Measurements from ENCODE around the gene HYDIN.

HYDIN gene

GRCh38 chr16:71230122-71230845 lies at the start of gene HYDIN:
TSS of gene HYDIN (minus strand) at chr16:71230722. CDS start at chr16:71186895, 43,827 bp downstream.
- peak; percentile 1 to 19 for DNase-seq (ENCODE audit: low read depth in 2 of 2)

DNA sequence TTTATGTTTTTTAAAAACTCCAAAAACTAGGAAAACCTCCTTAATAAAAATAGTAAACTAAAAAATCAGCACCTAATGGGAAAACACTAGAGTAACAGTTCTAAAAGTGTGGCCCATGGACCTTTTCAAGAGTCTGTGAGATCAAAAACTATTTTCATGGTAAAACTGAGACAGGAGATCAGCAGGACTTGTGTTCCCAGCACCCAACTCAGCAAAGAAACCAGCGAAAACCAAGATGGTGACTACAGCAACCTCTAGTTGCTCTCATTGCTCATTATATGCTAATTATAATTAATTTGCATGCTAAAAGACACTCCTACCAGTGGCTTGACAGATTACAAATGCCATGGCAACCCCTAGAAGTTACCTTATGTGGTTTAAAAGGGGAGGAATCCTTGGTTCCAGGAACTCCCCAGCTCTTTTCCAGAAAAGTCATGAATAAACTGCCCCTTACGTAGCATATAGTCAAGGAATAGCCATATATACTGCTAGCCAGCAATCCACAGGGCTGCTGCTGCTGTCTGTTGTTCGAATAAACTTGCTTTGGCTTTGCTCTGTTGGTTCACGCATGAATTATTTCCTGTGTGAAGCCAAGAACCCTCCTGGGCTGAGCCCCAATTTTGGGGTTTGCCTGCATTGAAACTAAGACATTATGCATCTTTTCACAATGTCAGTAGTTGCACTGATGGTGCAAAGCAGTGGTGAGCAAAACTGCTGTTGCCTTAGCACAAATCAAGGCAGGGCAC lies 46.2 kb upstream of the HYDIN start:
- DNase-seq (ENCODE audit: low read depth in 2 of 2) = no peak

DNA sequence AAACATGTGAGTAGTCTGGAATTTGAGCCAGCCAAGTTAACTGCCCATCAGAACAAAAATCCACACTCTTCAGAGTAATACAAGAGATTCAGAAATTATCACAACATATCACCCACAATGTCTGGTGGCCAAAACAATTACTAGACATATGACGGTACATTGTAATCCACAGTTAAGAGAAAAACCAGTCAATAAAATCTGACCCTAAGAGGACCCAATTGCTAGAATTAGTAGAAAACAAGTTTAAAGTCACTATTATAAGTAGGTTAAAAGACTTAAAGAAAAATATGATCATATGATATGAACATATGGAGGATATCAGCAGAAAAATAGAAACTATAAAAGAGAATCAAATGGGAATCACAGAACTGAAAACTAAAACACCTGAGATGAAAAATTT lies 42.9 kb upstream of the HYDIN start:
- DNase-seq (ENCODE audit: low read depth in 2 of 2) = no peak

GRCh38 chr16:71264299-71264698 lies 33.8 kb upstream of the HYDIN start:
- no peak for DNase-seq (ENCODE audit: low read depth in 2 of 2)

DNA sequence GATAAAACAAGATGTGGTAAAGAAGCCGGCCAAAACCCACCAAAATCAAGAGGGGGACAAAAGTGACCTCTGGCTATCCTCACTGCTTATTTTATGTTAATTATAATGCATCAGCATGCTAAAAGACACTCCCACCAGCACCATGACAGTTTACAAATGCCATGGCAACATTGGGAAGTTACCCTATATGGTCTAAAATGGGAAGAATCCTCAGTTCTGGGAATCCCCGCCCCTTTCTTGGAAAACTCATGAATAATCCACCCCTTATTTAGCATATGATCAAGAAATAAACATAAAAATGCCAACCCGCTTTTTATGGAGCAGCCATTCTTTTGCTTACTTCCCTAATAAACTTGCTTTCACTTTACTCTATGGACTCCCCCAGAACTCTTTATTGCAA lies 33.1 kb upstream of the HYDIN start:
- DNase-seq (ENCODE audit: low read depth in 2 of 2) = no peak

DNA sequence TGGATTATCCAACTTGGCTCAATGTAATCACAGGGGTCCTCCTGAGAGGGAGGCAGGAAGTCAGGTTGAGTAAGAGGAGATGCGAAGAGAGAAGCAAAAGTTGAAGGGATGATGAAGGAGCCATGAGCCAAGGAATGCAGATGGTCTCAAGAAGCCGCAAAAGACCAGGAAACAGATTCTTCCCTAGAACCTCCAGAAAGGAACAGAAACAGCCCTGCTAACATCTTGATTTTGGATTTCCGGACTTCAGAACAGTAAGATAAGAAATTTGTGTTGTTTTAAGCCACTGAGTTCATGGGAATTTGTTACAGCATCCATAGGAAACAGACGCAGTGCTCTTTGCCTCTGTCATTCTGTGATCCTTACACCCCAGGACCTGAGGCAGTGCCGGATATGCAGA lies 31.9 kb upstream of the HYDIN start:
- no peak for DNase-seq (ENCODE audit: low read depth in 2 of 2)

DNA sequence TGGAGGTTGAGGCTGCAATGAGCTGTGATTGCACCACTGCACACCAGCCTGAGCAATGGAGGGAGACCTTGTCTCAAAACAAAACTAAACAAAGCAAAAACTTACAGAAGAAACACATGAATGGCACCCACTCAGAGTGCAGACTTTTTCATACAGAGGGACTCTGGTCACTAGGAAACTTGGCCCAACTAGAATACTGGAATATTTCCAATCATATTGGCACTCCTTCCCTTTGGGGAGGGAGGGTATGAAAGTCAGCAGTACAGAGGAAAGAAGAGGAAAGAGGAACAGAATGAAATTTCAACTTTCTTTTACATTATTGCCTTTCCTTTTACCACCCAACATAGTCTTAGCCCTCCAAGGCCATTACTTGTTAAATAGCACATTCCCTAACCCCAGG lies 30.5 kb upstream of the HYDIN start:
- no peak for DNase-seq (ENCODE audit: low read depth in 2 of 2)

- DNase-seq (ENCODE audit: low read depth in 2 of 2) = no peak
Observed at GRCh38 chr16:71259086-71259485, 28.6 kb upstream of the HYDIN start.

- no peak for DNase-seq (ENCODE audit: low read depth in 2 of 2)
Observed at GRCh38 chr16:71258372-71258771, 27.9 kb upstream of the HYDIN start.

GRCh38 chr16:71257768-71258167 lies 27.2 kb upstream of the HYDIN start:
- no peak for DNase-seq (ENCODE audit: low read depth in 2 of 2)

DNA sequence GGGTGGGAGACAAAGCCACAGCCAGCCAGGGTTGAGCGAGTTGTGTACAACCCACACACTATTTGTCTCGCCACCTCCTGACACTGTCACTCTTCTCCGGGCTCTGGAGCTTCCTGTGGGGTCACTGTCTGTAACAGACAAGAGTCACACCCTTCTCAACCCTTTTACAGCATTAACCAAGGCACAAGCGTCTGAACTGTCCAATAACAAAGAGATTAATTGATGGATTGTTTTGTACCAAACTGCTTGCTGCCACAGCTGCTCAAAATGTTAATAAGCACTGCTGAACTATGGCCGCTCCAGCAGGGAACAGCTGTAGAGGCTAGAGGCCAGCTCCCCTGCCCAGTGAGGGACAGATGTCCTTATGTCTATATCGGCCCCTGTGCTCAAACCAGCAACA lies 25.2 kb upstream of the HYDIN start:
- DNase-seq (ENCODE audit: low read depth in 2 of 2) = no peak

DNA sequence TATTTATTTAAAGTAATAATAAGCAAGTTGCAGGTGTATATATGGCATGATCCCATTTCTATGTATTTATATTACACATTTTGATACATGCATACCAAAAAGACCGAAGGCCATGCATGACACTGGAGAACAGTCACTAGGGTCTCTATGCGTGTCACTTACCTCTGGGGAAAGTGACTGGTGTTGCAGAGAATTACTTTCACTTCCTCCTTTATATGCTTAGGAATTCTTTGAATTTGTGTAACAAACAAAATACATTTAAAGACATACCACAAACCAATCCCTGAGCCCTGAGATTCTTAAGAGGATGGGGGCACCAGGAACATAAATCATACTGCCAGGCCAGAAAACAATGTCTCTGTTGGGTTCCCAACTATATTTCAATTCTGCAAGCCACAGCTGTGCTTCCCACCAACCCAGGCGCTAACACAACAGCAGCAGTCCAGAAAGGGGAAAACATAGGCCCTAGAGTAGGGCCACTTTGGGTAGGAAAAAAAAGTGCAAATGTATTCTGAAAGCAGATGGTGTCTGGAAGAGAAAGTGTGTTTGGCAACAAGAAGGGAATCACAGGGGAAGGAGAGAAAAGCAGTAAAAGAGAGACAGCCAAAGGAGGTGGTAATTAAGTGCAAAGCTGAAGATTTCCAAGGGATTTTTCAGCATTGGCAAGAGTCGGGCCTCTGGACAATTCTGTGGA lies 24.5 kb upstream of the HYDIN start:
- no peak for DNase-seq (ENCODE audit: low read depth in 2 of 2)

GRCh38 chr16:71250461-71251235 lies 20.1 kb upstream of the HYDIN start:
- no peak for DNase-seq (ENCODE audit: low read depth in 2 of 2)

DNA sequence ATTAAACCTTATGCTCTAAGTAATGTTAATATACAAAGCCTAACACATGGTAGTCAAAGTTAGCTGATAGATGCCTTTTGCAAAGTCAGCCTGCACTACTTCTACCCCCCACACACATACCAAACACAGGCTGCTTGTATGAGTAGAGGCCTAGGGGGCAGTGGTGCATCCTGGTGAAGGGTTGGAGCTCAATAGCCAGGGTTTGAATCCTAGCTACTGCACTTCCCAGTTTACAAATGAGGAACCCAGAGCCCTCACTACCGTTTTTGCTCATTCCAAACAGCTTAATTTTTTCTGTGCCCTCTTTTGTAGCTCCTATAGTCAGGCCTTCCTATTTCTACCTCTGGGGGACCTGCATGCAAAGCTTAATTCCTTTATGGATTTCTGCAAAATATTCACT lies 18.9 kb upstream of the HYDIN start:
- no peak for DNase-seq (ENCODE audit: low read depth in 2 of 2)

- no peak for DNase-seq (ENCODE audit: low read depth in 2 of 2)
Observed at GRCh38 chr16:71247478-71247877, 17.0 kb upstream of the HYDIN start.

DNA sequence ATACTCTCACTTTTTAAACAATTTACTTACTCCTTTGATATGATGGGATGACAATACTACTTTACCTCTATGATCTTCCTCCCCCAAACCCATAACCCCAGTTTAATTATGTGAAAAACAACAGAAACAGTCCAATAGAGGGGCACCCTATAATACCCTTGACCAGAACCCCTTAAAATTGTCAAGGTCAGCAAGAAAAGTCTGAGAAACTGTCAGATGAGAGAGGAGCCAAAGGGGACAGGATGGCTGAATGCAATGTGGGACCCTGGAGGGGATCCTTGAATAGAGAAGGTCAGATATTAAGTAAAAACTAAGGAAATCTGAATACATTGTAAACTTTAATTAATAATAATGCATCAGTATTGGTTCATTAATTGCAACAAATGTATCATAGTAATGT lies 15.8 kb upstream of the HYDIN start:
- DNase-seq (ENCODE audit: low read depth in 2 of 2) = no peak

DNA sequence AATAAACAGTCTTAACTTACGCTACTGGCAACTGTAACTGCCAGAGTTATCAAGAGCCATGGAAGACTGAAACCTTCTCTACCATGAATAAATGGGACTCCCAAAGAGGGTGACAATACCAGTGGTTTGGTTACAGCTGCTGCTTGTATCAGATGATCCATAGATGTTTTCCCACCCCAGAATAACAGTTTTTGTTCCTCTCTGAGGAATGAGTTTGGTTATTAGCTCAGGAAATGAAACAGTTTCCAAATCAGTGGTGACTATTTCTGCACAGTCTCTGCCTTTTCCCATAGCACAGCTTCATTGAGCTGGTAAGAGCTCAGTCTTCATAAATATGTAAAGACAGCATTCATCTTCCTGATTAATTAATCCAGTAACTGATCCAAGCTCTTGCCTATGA lies 14.0 kb upstream of the HYDIN start:
- DNase-seq (ENCODE audit: low read depth in 2 of 2) = no peak

GRCh38 chr16:71242601-71243000 lies 12.1 kb upstream of the HYDIN start:
- no peak for DNase-seq (ENCODE audit: low read depth in 2 of 2)

DNA sequence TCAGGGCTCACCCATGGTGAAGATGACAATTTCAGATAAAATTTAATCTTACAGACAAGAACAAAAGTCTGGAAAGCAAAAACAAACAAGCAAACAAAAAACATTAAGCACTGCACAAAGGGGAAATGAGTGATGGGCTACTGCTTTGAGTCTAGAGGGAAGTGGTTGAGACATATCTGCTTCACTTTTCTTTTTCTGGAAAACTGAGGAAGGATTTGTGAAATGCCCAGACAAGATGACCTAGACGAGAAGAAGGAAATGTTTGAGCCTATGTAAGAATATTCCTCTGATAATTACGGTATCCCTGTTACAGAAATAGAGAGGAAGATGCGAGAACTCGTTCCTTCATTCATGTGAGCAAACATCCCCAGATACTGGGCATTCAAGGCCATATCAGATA lies 11.5 kb upstream of the HYDIN start:
- DNase-seq (ENCODE audit: low read depth in 2 of 2) = no peak

DNA sequence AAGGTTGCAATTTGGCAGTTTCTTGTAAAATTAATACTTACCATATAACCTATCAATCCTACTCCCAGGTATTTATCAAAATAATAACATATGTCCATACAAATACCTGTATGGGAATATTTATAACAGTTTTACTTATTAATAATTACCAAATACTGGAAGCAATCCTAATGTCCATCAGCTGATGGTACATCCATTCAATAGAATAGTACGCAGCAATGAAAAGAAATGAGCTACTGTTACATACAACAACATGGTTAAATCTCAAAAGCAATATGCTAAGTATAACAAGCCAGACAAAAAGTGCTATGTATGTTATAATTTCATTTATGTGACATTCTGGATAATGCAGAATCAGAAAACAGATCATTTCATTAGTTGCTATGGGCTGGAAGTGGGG lies 1.2 kb downstream of the HYDIN start:
- no peak for DNase-seq (ENCODE audit: low read depth in 2 of 2)

DNA sequence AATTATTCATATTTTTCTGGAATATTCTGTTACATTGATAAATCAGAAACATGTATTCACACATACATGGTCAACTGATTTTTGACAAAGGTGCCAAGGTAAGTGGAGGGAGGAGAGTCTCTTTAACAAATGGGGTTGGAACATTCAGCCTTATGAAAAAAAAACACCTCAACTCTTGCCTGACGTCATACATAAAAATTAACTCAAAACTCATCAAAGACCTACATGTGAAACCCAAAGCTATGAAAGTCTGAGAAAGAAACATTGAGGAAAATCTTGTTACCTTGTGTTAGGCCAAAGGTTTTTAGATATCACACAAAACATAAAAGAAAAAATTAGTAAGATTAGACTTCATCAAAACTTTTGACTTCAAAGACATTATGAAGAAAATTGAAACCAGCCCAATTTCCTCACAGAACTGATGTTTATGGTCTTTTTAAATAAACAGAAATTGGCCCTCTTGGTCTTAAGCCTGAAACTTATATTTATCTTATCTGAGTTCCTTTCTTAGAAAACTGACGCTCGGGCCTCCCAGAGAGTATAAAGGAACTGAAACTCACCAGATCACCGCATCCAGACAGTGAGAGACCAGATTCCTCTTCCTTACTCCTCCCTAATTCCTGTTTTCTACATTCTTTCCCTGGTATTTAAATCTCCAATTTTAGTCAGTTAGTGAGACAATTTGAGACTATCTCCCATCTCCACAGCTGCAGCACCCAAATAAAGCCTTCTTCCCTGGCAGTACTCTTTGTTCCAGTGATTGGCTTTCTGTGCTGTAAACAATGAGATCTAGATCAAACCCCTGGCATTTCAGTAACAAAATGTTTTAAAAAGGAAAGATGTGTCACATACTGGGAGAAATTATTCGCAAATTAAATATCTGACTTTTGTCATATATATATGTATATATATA lies 4.0 kb downstream of the HYDIN start:
- no peak for DNase-seq (ENCODE audit: low read depth in 2 of 2)

Measured in stimulated activated CD8-positive, alpha-beta memory T cell treated with anti-CD3 and anti-CD28 coated beads, Interleukin-2, amount 100 ng/mL, for 48 hours (primary cell).